Measurements from ENCODE around the gene ZSWIM9.

Gene ZSWIM9

GRCh38 chr19:48194844-48195830 is 24.7 kb downstream of the ZSWIM9 start:
- H3K4me2 ChIP-seq (ENCODE audit: low read length), result no peak overlapping the region
- H3F3A ChIP-seq (ENCODE audit: control insufficient read depth, insufficient read depth), result peaks cover 4% of the 10 kb centered on the region; the same call in 1 of the 2 replicates
- no peaks in the 10 kb centered on the region for H3K27me3 ChIP-seq (ENCODE audit: control insufficient read depth, low read length)
- no peaks in the 10 kb centered on the region for H3K9me3 ChIP-seq (ENCODE audit: control insufficient read depth, insufficient read depth, low read length)
- TF ChIP-seq, protein P1, sequence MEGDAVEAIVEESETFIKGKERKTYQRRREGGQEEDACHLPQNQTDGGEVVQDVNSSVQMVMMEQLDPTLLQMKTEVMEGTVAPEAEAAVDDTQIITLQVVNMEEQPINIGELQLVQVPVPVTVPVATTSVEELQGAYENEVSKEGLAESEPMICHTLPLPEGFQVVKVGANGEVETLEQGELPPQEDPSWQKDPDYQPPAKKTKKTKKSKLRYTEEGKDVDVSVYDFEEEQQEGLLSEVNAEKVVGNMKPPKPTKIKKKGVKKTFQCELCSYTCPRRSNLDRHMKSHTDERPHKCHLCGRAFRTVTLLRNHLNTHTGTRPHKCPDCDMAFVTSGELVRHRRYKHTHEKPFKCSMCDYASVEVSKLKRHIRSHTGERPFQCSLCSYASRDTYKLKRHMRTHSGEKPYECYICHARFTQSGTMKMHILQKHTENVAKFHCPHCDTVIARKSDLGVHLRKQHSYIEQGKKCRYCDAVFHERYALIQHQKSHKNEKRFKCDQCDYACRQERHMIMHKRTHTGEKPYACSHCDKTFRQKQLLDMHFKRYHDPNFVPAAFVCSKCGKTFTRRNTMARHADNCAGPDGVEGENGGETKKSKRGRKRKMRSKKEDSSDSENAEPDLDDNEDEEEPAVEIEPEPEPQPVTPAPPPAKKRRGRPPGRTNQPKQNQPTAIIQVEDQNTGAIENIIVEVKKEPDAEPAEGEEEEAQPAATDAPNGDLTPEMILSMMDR (IDR thresholded peaks at IDR 0.05; ENCODE audit: low read depth, low read length, poor library complexity, severe bottlenecking), result no peak
- no peak for TF ChIP-seq EZH2phosphoT487 (IDR thresholded peaks at IDR 0.05; ENCODE audit: borderline replicate concordance, low read length)
- H3K4me1 ChIP-seq (ENCODE audit: control insufficient read depth, low read length), result peaks cover 3% of the 10 kb centered on the region; the same call in 1 of the 2 replicates
- no peaks in the 10 kb centered on the region for H3K79me2 ChIP-seq (ENCODE audit: control insufficient read depth, low read length)
- no peak overlapping the region for H3K4me3 ChIP-seq (ENCODE audit: low read length)
- no peak overlapping the region for H3K27ac ChIP-seq (ENCODE audit: low read depth, low read length)
- no peaks in the 10 kb centered on the region for H4K20me1 ChIP-seq (ENCODE audit: control insufficient read depth, insufficient read depth, low read depth, low read length)
- peaks cover 2% of the 10 kb centered on the region; the same call in 1 of the 2 replicates for H3K36me3 ChIP-seq (ENCODE audit: control insufficient read depth, low read length)
- H3K9me2 ChIP-seq (replicated peaks; ENCODE audit: control insufficient read depth, low read length), result no peaks in the 10 kb centered on the region

DNA sequence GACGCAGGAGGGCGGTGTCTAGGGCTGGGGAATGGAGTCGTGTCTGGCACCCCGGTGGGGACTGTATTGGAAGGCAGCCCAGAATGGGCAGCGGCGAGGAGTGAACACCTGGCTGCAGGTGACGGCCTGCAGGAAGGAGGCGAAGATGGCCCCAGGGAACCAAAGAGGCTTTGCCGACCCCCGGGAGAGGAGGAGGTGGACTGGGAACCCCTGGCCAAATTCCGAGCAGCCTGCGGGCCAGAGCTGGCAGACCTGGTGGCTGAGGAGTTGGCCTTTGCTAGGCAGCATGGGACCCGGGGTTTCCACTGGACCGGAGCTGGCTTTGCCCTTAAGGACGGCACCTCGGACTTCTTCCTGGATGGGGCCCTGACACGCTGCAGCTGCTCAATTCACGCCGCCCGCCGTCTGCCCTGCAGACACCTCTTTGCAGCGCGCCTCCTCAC is 25.9 kb downstream of the ZSWIM9 start:
- no peaks in the 10 kb centered on the region for H3K9me3 ChIP-seq (ENCODE audit: control insufficient read depth, insufficient read depth, low read length)
- H4K20me1 ChIP-seq (ENCODE audit: control insufficient read depth, insufficient read depth, low read depth, low read length), result no peaks in the 10 kb centered on the region
- no peak overlapping the region for H3K4me2 ChIP-seq (ENCODE audit: low read length)
- H3K9me2 ChIP-seq (replicated peaks; ENCODE audit: control insufficient read depth, low read length), result no peaks in the 10 kb centered on the region
- H3K79me2 ChIP-seq (ENCODE audit: control insufficient read depth, low read length), result no peaks in the 10 kb centered on the region
- TF ChIP-seq, protein P1 (IDR thresholded peaks at IDR 0.05; ENCODE audit: low read depth, low read length, poor library complexity, severe bottlenecking), result no peak
- TF ChIP-seq EZH2phosphoT487 (IDR thresholded peaks at IDR 0.05; ENCODE audit: borderline replicate concordance, low read length), result no peak
- H3K27ac ChIP-seq (ENCODE audit: low read depth, low read length), result no peak overlapping the region
- peaks cover 3% of the 10 kb centered on the region; the same call in 1 of the 2 replicates for H3K4me1 ChIP-seq (ENCODE audit: control insufficient read depth, low read length)
- H3K27me3 ChIP-seq (ENCODE audit: control insufficient read depth, low read length), result no peaks in the 10 kb centered on the region
- no peak overlapping the region for H3K4me3 ChIP-seq (ENCODE audit: low read length)
- H3F3A ChIP-seq (ENCODE audit: control insufficient read depth, insufficient read depth), result peaks cover 4% of the 10 kb centered on the region; the same call in 1 of the 2 replicates
- H3K36me3 ChIP-seq (ENCODE audit: control insufficient read depth, low read length), result no peaks in the 10 kb centered on the region

DNA sequence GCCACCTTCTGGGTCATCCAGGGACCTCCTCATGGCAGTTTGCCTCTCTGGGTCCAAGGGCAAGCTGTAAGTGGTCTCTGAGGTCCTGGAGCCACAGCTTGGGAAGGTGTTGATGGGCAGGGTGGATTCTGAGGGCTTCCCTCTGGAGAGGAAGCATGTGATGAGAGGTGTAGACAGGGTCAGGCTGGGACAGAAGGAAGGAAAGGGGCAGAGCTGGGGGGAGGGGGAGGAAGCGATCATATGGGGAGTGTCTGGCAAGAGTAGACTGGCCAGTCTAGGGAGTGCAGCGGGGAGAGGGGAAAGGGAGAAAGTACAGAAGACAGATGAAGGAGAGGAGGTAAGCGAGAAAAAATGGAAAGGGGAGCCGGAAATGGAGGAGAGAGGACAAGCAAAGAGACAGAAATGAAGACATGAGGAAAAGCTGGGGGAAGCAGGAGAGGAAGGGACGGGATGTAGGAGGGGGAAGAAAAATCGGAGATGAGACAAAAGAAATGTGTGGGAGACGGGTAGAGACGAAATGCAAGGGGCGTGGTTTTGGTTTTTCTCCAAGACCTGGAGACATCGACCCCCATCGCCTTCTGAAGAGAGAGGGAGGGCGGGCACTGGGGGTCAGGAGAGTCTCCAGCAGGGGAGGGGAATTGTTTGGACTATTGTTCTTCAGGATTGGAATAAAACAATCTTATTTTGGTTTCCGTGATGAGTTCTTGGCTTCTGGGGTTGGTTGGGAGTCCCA is 26.6 kb downstream of the ZSWIM9 start:
- Histone ChIP-seq H3K79me2 (ENCODE audit: control insufficient read depth, low read length) (no peaks in the 10 kb centered on the region), H3K27me3 (ENCODE audit: control insufficient read depth, low read length) (no peaks in the 10 kb centered on the region), H3K4me1 (ENCODE audit: control insufficient read depth, low read length) (peaks cover 3% of the 10 kb centered on the region; the same call in 1 of the 2 replicates), H3K9me2 (replicated peaks; ENCODE audit: control insufficient read depth, low read length) (no peaks in the 10 kb centered on the region), H3K4me3 (ENCODE audit: low read length) (no peak overlapping the region), H3K9me3 (ENCODE audit: control insufficient read depth, insufficient read depth, low read length) (no peaks in the 10 kb centered on the region), H3K36me3 (ENCODE audit: control insufficient read depth, low read length) (no peaks in the 10 kb centered on the region), H3F3A (ENCODE audit: control insufficient read depth, insufficient read depth) (peaks cover 4% of the 10 kb centered on the region; the same call in 1 of the 2 replicates), H4K20me1 (ENCODE audit: control insufficient read depth, insufficient read depth, low read depth, low read length) (no peaks in the 10 kb centered on the region), H3K4me2 (ENCODE audit: low read length) (no peak overlapping the region), H3K27ac (ENCODE audit: low read depth, low read length) (no peak overlapping the region)
- TF ChIP-seq, protein P1 (IDR thresholded peaks at IDR 0.05; ENCODE audit: low read depth, low read length, poor library complexity, severe bottlenecking), result no peak
- TF ChIP-seq EZH2phosphoT487 (IDR thresholded peaks at IDR 0.05; ENCODE audit: borderline replicate concordance, low read length), result no peak

Data from DOHH2 (cell line).